Measurements from ENCODE around the gene DNM3. TPM values are rescaled to one million over a fixed set of nuclear protein-coding genes. Genes with fewer than 3 reads are reported as not detected.
A peak's percentile ranks its signal among the peaks of the same experiment; 100 is the strongest.

Gene DNM3
- total RNA-seq, 1 donor from 2014 or later, result 1.1 TPM

GRCh38 chr1:172185996-172186395, 344.7 kb downstream of the DNM3 start:
- Histone ChIP-seq H3K9ac (no peak overlapping the region), H3K4me2 (no peak overlapping the region), H3F3A (ENCODE audit: low read depth) (no peaks in the 10 kb centered on the region), H3K4me1 (peaks cover 10% of the 10 kb centered on the region), H3K4me3 (no peak overlapping the region), H3K79me2 (ENCODE audit: low read depth) (no peaks in the 10 kb centered on the region), H3K27ac (no peak overlapping the region), H3K27me3 (no peaks in the 10 kb centered on the region), H3K36me3 (no peaks in the 10 kb centered on the region), H4K20me1 (ENCODE audit: low read depth) (no peaks in the 10 kb centered on the region), H3K9me3 (ENCODE audit: low read depth) (no peaks in the 10 kb centered on the region), H2AFZ (replicated peaks) (no peak overlapping the region)
- Mint-ChIP-seq H3K4me3 (no peak overlapping the region), H3K9me3 (no peaks in the 10 kb centered on the region), H3K4me1 (peaks cover 7% of the 10 kb centered on the region), H3K27ac (no peak overlapping the region), H3K27me3 (ENCODE audit: insufficient read depth, low read depth) (peaks cover 4% of the 10 kb centered on the region), H3K36me3 (no peaks in the 10 kb centered on the region)
- TF ChIP-seq CTCF (IDR thresholded peaks at IDR 0.05), result no peak
- no peak for TF ChIP-seq EZH2 (IDR thresholded peaks at IDR 0.05)
- TF ChIP-seq EZH2phosphoT487 (IDR thresholded peaks at IDR 0.05), result no peak
- DNase-seq (ENCODE audit: low spot score), result no peak

DNA sequence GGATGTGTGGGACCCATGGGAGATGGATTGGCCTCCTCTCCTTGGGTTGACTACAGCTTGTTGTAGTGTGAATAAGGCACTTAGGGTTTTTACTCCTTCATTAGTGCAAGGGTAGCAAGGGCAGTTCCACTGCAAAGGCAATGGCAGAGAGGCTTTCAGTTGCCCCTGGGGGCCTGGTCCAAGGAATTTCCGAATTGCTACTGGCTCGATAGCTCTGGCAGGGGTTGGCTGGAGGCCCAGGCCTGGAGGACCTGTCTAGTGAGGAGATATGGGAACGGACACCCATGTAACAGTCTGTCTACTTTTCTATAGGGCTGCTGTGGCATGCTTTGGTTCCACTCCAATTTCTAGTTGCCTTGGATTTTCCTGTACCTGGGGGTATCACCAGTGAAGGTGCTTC, 360.3 kb downstream of the DNM3 start:
- no peaks in the 10 kb centered on the region for H3F3A ChIP-seq (ENCODE audit: low read depth)
- Mint-ChIP-seq H3K9me3 (peaks cover 28% of the 10 kb centered on the region), H3K4me3 (no peak overlapping the region), H3K4me1 (no peaks in the 10 kb centered on the region), H3K27me3 (ENCODE audit: insufficient read depth, low read depth) (no peaks in the 10 kb centered on the region), H3K36me3 (no peaks in the 10 kb centered on the region), H3K27ac (peak overlapping the region; percentile 22)
- H3K79me2 ChIP-seq (ENCODE audit: low read depth), result no peaks in the 10 kb centered on the region
- TF ChIP-seq CTCF (IDR thresholded peaks at IDR 0.05) (no peak), EZH2phosphoT487 (IDR thresholded peaks at IDR 0.05) (no peak), EZH2 (IDR thresholded peaks at IDR 0.05) (no peak)
- H3K27ac ChIP-seq, result no peak overlapping the region
- no peak overlapping the region for H2AFZ ChIP-seq (replicated peaks)
- H3K9me3 ChIP-seq (ENCODE audit: low read depth), result no peaks in the 10 kb centered on the region
- no peaks in the 10 kb centered on the region for H3K27me3 ChIP-seq
- H3K4me1 ChIP-seq, result no peaks in the 10 kb centered on the region
- no peak overlapping the region for H3K9ac ChIP-seq
- no peaks in the 10 kb centered on the region for H4K20me1 ChIP-seq (ENCODE audit: low read depth)
- no peak for DNase-seq (ENCODE audit: low spot score)
- H3K36me3 ChIP-seq, result no peaks in the 10 kb centered on the region
- no peak overlapping the region for H3K4me2 ChIP-seq
- H3K4me3 ChIP-seq, result no peak overlapping the region

- TF ChIP-seq EZH2 (IDR thresholded peaks at IDR 0.05) (no peak), EZH2phosphoT487 (IDR thresholded peaks at IDR 0.05) (no peak), CTCF (IDR thresholded peaks at IDR 0.05) (no peak)
- no peaks in the 10 kb centered on the region for H3K27me3 ChIP-seq
- no peaks in the 10 kb centered on the region for H3K4me1 ChIP-seq
- Mint-ChIP-seq H3K4me1 (no peaks in the 10 kb centered on the region), H3K36me3 (no peaks in the 10 kb centered on the region), H3K27me3 (ENCODE audit: insufficient read depth, low read depth) (no peaks in the 10 kb centered on the region), H3K9me3 (peaks cover 12% of the 10 kb centered on the region), H3K4me3 (no peak overlapping the region), H3K27ac (no peak overlapping the region)
- H3K9me3 ChIP-seq (ENCODE audit: low read depth), result no peaks in the 10 kb centered on the region
- DNase-seq (ENCODE audit: low spot score), result no peak
- H3K79me2 ChIP-seq (ENCODE audit: low read depth), result no peaks in the 10 kb centered on the region
- H4K20me1 ChIP-seq (ENCODE audit: low read depth), result no peaks in the 10 kb centered on the region
- H3F3A ChIP-seq (ENCODE audit: low read depth), result no peaks in the 10 kb centered on the region
- no peak overlapping the region for H3K4me3 ChIP-seq
- H3K36me3 ChIP-seq, result no peaks in the 10 kb centered on the region
- no peak overlapping the region for H2AFZ ChIP-seq (replicated peaks)
- no peak overlapping the region for H3K4me2 ChIP-seq
- H3K9ac ChIP-seq, result no peak overlapping the region
- no peak overlapping the region for H3K27ac ChIP-seq
Observed at GRCh38 chr1:172203135-172203823, 362.0 kb downstream of the DNM3 start.

Measured in neural progenitor cell (in vitro differentiated cells).